ENCODE measurements around the gene AUTS2.

DNA sequence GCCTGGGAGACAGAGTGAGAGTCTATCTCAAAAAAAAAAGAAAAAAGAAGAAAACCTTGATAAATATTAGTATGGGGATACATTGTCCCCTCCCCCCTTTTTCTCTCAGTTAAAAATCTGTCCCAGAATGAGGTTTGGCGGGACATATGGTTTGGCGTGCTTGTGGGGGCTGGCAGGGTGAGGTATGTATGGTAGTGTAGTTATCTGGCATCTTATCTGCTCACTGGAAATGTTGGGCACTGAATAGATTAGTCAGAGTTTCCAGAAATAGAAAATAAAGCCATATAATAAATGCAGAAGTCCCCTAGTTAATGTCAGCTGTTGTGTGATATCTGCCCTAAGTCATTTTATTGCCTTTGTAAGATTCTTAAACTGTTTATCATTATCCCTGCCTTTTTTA, 1136.1 kb downstream of the AUTS2 start:
- TF ChIP-seq GATA2 (IDR thresholded peaks at IDR 0.05; ENCODE audit: low read depth, low read length): peak; percentile 82
- peak; percentile 78 for TF ChIP-seq GATA3 (IDR thresholded peaks at IDR 0.05; ENCODE audit: low read depth, low read length)
